HepG2 (cell line): ENCODE results near the gene ATRAID. TPM values are rescaled to one million over a fixed set of nuclear protein-coding genes. Genes with fewer than 3 reads are reported as not detected.
A peak's percentile ranks its signal among the peaks of the same experiment; 100 is the strongest.

Experiments
- BCL3 ChIP-seq: sonication (generic); formaldehyde crosslinking; IDR thresholded peaks from 2 replicates; pipeline ENCODE4 v1.5.1; 2020; ENCODE audit warnings: mild to moderate bottlenecking, missing genetic modification reagents, moderate library complexity
- BRF2 ChIP-seq: sonication (generic); formaldehyde crosslinking; IDR thresholded peaks from 2 replicates; pipeline ENCODE4 v1.8.1; 2022; ENCODE audit warnings: mild to moderate bottlenecking, missing genetic modification reagents
- CREM ChIP-seq, 2 experiments: sonication (generic) in 1 of 2; formaldehyde crosslinking in 1 of 2; IDR thresholded peaks; 2 replicates each; pipeline versions ENCODE4 v1.4.0 to v1.6.1; 2016 to 2020; ENCODE audit warnings: antibody characterized with exemption in 1 of 2, mild to moderate bottlenecking in 1 of 2, missing genetic modification reagents in 1 of 2
- FOXK1 ChIP-seq: sonication (generic); formaldehyde crosslinking; IDR thresholded peaks from 2 replicates; pipeline ENCODE4 v1.4.0; 2020; ENCODE audit warnings: low read depth, missing genetic modification reagents, borderline replicate concordance
- GATA4 ChIP-seq: sonication (generic); IDR thresholded peaks from 2 replicates; pipeline ENCODE4 v1.6.1; 2016; ENCODE audit warnings: antibody characterized with exemption, low read depth, borderline replicate concordance
- HNRNPK ChIP-seq: fragments of 200-400 bp; formaldehyde crosslinking; IDR thresholded peaks from 2 replicates; pipeline ENCODE4 v1.6.1; 2018; ENCODE audit warnings: low read length, low read depth, moderate library complexity, mild to moderate bottlenecking; ENCODE audit not compliant: poor library complexity, severe bottlenecking
- SMAD9 ChIP-seq: sonication (generic); formaldehyde crosslinking; IDR thresholded peaks from 2 replicates; pipeline ENCODE4 v1.5.1; 2020; ENCODE audit warnings: mild to moderate bottlenecking, missing genetic modification reagents
- ZNF24 ChIP-seq: fragments of 450-650 bp; IDR thresholded peaks from 2 replicates; pipeline ENCODE4 v1.6.1; 2017; ENCODE audit warnings: antibody characterized with exemption, mild to moderate bottlenecking
- ZNF318 ChIP-seq: sonication (generic); formaldehyde crosslinking; IDR thresholded peaks from 2 replicates; pipeline ENCODE4 v1.4.0; 2020; ENCODE audit warnings: mild to moderate bottlenecking, missing genetic modification reagents
- ZNF644 ChIP-seq: IDR thresholded peaks from 2 replicates; pipeline ENCODE4 v1.6.1; 2016; ENCODE audit warnings: low read depth
- ZNF775 ChIP-seq: sonication (generic); formaldehyde crosslinking; IDR thresholded peaks from 2 replicates; pipeline ENCODE4 v1.4.0; 2020; ENCODE audit warnings: missing genetic modification reagents, mild to moderate bottlenecking, moderate library complexity, borderline replicate concordance
- polyA plus RNA-seq, 8 experiments: library from polyadenylated mRNA; depleted of rRNA in 3 of 8; stranded (reverse) in 7 of 8; unstranded in 1 of 8; fragments of >200 nt; fragmentation: Illumina TruSeq in 4 of 8; extraction: Trizol in 4 of 8; gene quantifications; 2 replicates each; pipeline versions ENCODE4 v1.2.1 to v1.2.3, GENCODE V29; 2011 to 2016; ENCODE audit warnings: low read depth in 4 of 8, missing spikeins in 1 of 8, mixed read lengths in 1 of 8; ENCODE audit not compliant: insufficient read depth in 1 of 8
- total RNA-seq, 5 experiments: library from RNA; depleted of rRNA; stranded (reverse); fragments of >200 nt; fragmentation: Illumina TruSeq; extraction: Trizol; gene quantifications; 2 replicates each; pipeline ENCODE4 v1.2.3, GENCODE V29; 2016; ENCODE audit warnings: low read depth in 1 of 5
- TF ChIP-seq, protein P1 (sequence below): sonication (generic); formaldehyde crosslinking; IDR thresholded peaks from 2 replicates; pipeline ENCODE4 v1.9.0; 2021; ENCODE audit warnings: missing genetic modification reagents, borderline replicate concordance

Gene ATRAID
- total and polyA plus RNA-seq, 2 of the 13 experiments (the other 11 are each of a cell fraction or from before 2014, with no cell fraction given): 207 to 382 TPM

GRCh38 chr2:27191070-27191829 is 20.6 kb upstream of the ATRAID start (continued):
- TF ChIP-seq, protein P1, sequence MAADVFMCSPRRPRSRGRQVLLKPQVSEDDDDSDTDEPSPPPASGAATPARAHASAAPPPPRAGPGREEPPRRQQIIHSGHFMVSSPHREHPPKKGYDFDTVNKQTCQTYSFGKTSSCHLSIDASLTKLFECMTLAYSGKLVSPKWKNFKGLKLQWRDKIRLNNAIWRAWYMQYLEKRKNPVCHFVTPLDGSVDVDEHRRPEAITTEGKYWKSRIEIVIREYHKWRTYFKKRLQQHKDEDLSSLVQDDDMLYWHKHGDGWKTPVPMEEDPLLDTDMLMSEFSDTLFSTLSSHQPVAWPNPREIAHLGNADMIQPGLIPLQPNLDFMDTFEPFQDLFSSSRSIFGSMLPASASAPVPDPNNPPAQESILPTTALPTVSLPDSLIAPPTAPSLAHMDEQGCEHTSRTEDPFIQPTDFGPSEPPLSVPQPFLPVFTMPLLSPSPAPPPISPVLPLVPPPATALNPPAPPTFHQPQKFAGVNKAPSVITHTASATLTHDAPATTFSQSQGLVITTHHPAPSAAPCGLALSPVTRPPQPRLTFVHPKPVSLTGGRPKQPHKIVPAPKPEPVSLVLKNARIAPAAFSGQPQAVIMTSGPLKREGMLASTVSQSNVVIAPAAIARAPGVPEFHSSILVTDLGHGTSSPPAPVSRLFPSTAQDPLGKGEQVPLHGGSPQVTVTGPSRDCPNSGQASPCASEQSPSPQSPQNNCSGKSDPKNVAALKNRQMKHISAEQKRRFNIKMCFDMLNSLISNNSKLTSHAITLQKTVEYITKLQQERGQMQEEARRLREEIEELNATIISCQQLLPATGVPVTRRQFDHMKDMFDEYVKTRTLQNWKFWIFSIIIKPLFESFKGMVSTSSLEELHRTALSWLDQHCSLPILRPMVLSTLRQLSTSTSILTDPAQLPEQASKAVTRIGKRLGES (CRISPR knock-in tag): no peak
- no peak for TF ChIP-seq BRF2 (CRISPR knock-in tag)
- no peak for TF ChIP-seq GATA4
- TF ChIP-seq BCL3 (CRISPR knock-in tag): no peak
- TF ChIP-seq HNRNPK: no peak
- TF ChIP-seq CREM (IDR thresholded peaks at IDR 0.05): no peak
- no peak for TF ChIP-seq CREM (CRISPR knock-in tag; IDR thresholded peaks at IDR 0.05)
- TF ChIP-seq ZNF775 (CRISPR knock-in tag): no peak
- peak; percentile 20; the same call in 1 of the 2 replicates for TF ChIP-seq FOXK1 (CRISPR knock-in tag)
- TF ChIP-seq ZNF644 (CRISPR knock-in tag): peak; percentile 66; the same call in 1 of the 2 replicates
- TF ChIP-seq ZNF24: no peak
- no peak for TF ChIP-seq ZNF318 (CRISPR knock-in tag)
- no peak for TF ChIP-seq SMAD9 (CRISPR knock-in tag)
